GM23338 (cell line): ENCODE results near the gene MPL. TPM values are rescaled to one million over a fixed set of nuclear protein-coding genes. Genes with fewer than 3 reads are reported as not detected.

Experiments used
- ATAC-seq: fragments of 200-7000 bp; cut with Tn5 transposase; 3 replicates; pipeline ENCODE4 v1.9.1; 2020
- DNase-seq: peaks from one replicate; pipeline ENCODE4 v3.0.0-alpha.2; 2015; ENCODE audit warnings: low spot score
- H2AFZ ChIP-seq: fragments of 200-600 bp; sonication (generic); 2 replicates; pipeline ENCODE4 v1.8.0; 2016; ENCODE audit warnings: antibody characterized with exemption, mild to moderate bottlenecking, moderate library complexity
- H3F3A ChIP-seq: fragments of 200-600 bp; sonication (generic); replicated peaks from 2 replicates; pipeline ENCODE4 v1.8.0; 2017; ENCODE audit warnings: antibody characterized with exemption, mixed run types, low read depth
- H3K27ac ChIP-seq: fragments of 200-600 bp; sonication (generic); 2 replicates; pipeline ENCODE4 v1.6.1; 2016; ENCODE audit warnings: low read depth
- H3K27me3 ChIP-seq: fragments of 200-600 bp; sonication (generic); 2 replicates; pipeline ENCODE4 v1.8.0; 2016; ENCODE audit warnings: mild to moderate bottlenecking, mixed run types, moderate library complexity; ENCODE audit not compliant: insufficient read depth
- H3K36me3 ChIP-seq: fragments of 200-600 bp; sonication (generic); 2 replicates; pipeline ENCODE4 v1.8.0; 2016; ENCODE audit warnings: mild to moderate bottlenecking; ENCODE audit not compliant: insufficient read depth
- H3K4me1 ChIP-seq: fragments of 200-600 bp; sonication (generic); 2 replicates; pipeline ENCODE4 v1.8.0; 2016; ENCODE audit warnings: mild to moderate bottlenecking, moderate library complexity; ENCODE audit not compliant: insufficient read depth
- H3K4me2 ChIP-seq: fragments of 200-600 bp; sonication (generic); 2 replicates; pipeline ENCODE4 v1.7.1; 2017; ENCODE audit warnings: mixed run types
- H3K4me3 ChIP-seq: fragments of 200-600 bp; sonication (generic); 2 replicates; pipeline ENCODE4 v1.6.1; 2016; ENCODE audit warnings: mixed run types
- H3K79me2 ChIP-seq: fragments of 200-600 bp; sonication (generic); replicated peaks from 2 replicates; pipeline ENCODE4 v1.8.0; 2017; ENCODE audit warnings: mild to moderate bottlenecking; ENCODE audit not compliant: insufficient read depth
- H3K9me2 ChIP-seq: fragments of 200-600 bp; sonication (generic); 2 replicates; pipeline ENCODE4 v1.8.0; 2017; ENCODE audit not compliant: insufficient read depth
- H4K20me1 ChIP-seq: fragments of 200-600 bp; sonication (generic); replicated peaks from 2 replicates; pipeline ENCODE4 v1.8.0; 2017; ENCODE audit warnings: mild to moderate bottlenecking; ENCODE audit not compliant: insufficient read depth
- H3K27ac Mint-ChIP-seq: 2 replicates; pipeline ENCODE4 v1.8.0; 2020; ENCODE audit warnings: inconsistent platforms, mild to moderate bottlenecking, moderate library complexity, mixed read lengths
- H3K27me3 Mint-ChIP-seq: 3 replicates; pipeline ENCODE4 v1.8.0; 2022; ENCODE audit warnings: low read depth, mild to moderate bottlenecking, moderate library complexity, mixed read lengths, inconsistent platforms; ENCODE audit not compliant: insufficient read depth, poor library complexity
- H3K36me3 Mint-ChIP-seq: 3 replicates; pipeline ENCODE4 v1.8.0; 2021; ENCODE audit warnings: low read depth, mild to moderate bottlenecking, inconsistent platforms, moderate library complexity, mixed read lengths
- H3K4me1 Mint-ChIP-seq: 3 replicates; pipeline ENCODE4 v1.8.0; 2020; ENCODE audit warnings: mild to moderate bottlenecking, inconsistent platforms, mixed read lengths
- H3K4me3 Mint-ChIP-seq: 3 replicates; pipeline ENCODE4 v1.8.0; 2021; ENCODE audit warnings: moderate library complexity, mild to moderate bottlenecking, inconsistent platforms, mixed read lengths
- H3K9me3 Mint-ChIP-seq: 3 replicates; pipeline ENCODE4 v1.8.0; 2020; ENCODE audit warnings: moderate library complexity, mild to moderate bottlenecking, inconsistent platforms, mixed read lengths
- CREB1 ChIP-seq: fragments of 250-450 bp; sonication (Bioruptor Pico); IDR thresholded peaks from 2 replicates; pipeline ENCODE4 v1.5.0; 2020; ENCODE audit warnings: low read depth, mild to moderate bottlenecking, moderate library complexity
- EZH2 ChIP-seq: fragments of 200-600 bp; sonication (generic); IDR thresholded peaks from one replicate; pipeline ENCODE4 v1.8.0; 2017; ENCODE audit warnings: antibody characterized with exemption, mild to moderate bottlenecking, low read depth; ENCODE audit not compliant: unreplicated experiment
- EZH2phosphoT487 ChIP-seq: fragments of 200-600 bp; sonication (generic); IDR thresholded peaks from one replicate; pipeline ENCODE4 v1.8.1; 2018; ENCODE audit warnings: antibody characterized with exemption; ENCODE audit not compliant: unreplicated experiment
- JUNB ChIP-seq: IDR thresholded peaks from one replicate; pipeline ENCODE4 v1.6.1; 2016; ENCODE audit warnings: antibody characterized with exemption; ENCODE audit not compliant: unreplicated experiment
- NANOG ChIP-seq: IDR thresholded peaks from 2 replicates; pipeline ENCODE4 v1.6.1; 2016; ENCODE audit warnings: antibody characterized with exemption, borderline replicate concordance
- POLR2AphosphoS5 ChIP-seq: IDR thresholded peaks from 2 replicates; pipeline ENCODE4 v1.6.1; 2016; ENCODE audit warnings: antibody characterized with exemption, low read depth
- REST ChIP-seq: IDR thresholded peaks from one replicate; pipeline ENCODE4 v1.6.1; 2018; ENCODE audit warnings: antibody characterized with exemption; ENCODE audit not compliant: unreplicated experiment
- STAT1 ChIP-seq: IDR thresholded peaks from one replicate; pipeline ENCODE4 v1.6.1; 2016; ENCODE audit warnings: antibody characterized with exemption; ENCODE audit not compliant: unreplicated experiment
- ZNF114 ChIP-seq: fragments of 250-450 bp; sonication (Bioruptor Pico); IDR thresholded peaks from 2 replicates; pipeline ENCODE4 v1.5.0; 2020; ENCODE audit warnings: mild to moderate bottlenecking, moderate library complexity
- ZNF331 ChIP-seq: fragments of 250-450 bp; sonication (Bioruptor Pico); IDR thresholded peaks from 2 replicates; pipeline ENCODE4 v1.5.0; 2020; ENCODE audit warnings: low read depth, mild to moderate bottlenecking, moderate library complexity
- polyA plus RNA-seq: library from polyadenylated mRNA; unstranded; fragments of >200 nt; fragmentation: Nextera tagmentation; extraction: Ambion mirVana; gene quantifications from 2 replicates; pipeline ENCODE4 v1.2.1, GENCODE V29; 2016
- total RNA-seq: library from RNA; depleted of rRNA; stranded (reverse); fragments of >200 nt; shearing (Covaris generic); gene quantifications from 2 replicates; pipeline ENCODE4 v1.2.3, GENCODE V29; 2014
- TF ChIP-seq, protein P1 (sequence below): fragments of 250-450 bp; sonication (Bioruptor Pico); IDR thresholded peaks from 2 replicates; pipeline ENCODE4 v1.5.0; 2020; ENCODE audit warnings: mild to moderate bottlenecking, moderate library complexity
- TF ChIP-seq, protein P2 (sequence below): IDR thresholded peaks from 2 replicates; pipeline ENCODE4 v1.6.1; 2016; ENCODE audit warnings: antibody characterized with exemption

Gene MPL
- total and polyA plus RNA-seq, 2 experiments from 2014 or later = not detected

DNA sequence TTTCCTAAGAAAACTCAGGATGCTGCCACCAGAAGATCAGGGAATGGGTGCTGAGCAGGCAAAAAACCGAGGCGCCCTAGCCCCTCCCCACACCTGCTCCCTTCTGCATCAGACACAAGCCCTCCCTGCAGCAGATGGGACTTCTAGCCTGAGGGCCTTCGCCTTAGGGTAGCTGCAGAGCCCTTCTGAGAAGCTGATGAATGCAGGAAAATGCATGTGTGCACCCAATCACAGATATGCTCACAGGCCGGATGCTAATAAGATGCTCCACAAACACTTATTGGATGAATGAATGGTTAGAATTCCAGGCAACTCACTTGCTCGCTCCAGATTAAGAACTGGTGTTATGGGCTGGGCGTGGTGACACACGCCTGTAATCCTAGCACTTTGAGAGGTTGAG, 45.4 kb upstream of the MPL start (continued):
- TF ChIP-seq, protein P1, sequence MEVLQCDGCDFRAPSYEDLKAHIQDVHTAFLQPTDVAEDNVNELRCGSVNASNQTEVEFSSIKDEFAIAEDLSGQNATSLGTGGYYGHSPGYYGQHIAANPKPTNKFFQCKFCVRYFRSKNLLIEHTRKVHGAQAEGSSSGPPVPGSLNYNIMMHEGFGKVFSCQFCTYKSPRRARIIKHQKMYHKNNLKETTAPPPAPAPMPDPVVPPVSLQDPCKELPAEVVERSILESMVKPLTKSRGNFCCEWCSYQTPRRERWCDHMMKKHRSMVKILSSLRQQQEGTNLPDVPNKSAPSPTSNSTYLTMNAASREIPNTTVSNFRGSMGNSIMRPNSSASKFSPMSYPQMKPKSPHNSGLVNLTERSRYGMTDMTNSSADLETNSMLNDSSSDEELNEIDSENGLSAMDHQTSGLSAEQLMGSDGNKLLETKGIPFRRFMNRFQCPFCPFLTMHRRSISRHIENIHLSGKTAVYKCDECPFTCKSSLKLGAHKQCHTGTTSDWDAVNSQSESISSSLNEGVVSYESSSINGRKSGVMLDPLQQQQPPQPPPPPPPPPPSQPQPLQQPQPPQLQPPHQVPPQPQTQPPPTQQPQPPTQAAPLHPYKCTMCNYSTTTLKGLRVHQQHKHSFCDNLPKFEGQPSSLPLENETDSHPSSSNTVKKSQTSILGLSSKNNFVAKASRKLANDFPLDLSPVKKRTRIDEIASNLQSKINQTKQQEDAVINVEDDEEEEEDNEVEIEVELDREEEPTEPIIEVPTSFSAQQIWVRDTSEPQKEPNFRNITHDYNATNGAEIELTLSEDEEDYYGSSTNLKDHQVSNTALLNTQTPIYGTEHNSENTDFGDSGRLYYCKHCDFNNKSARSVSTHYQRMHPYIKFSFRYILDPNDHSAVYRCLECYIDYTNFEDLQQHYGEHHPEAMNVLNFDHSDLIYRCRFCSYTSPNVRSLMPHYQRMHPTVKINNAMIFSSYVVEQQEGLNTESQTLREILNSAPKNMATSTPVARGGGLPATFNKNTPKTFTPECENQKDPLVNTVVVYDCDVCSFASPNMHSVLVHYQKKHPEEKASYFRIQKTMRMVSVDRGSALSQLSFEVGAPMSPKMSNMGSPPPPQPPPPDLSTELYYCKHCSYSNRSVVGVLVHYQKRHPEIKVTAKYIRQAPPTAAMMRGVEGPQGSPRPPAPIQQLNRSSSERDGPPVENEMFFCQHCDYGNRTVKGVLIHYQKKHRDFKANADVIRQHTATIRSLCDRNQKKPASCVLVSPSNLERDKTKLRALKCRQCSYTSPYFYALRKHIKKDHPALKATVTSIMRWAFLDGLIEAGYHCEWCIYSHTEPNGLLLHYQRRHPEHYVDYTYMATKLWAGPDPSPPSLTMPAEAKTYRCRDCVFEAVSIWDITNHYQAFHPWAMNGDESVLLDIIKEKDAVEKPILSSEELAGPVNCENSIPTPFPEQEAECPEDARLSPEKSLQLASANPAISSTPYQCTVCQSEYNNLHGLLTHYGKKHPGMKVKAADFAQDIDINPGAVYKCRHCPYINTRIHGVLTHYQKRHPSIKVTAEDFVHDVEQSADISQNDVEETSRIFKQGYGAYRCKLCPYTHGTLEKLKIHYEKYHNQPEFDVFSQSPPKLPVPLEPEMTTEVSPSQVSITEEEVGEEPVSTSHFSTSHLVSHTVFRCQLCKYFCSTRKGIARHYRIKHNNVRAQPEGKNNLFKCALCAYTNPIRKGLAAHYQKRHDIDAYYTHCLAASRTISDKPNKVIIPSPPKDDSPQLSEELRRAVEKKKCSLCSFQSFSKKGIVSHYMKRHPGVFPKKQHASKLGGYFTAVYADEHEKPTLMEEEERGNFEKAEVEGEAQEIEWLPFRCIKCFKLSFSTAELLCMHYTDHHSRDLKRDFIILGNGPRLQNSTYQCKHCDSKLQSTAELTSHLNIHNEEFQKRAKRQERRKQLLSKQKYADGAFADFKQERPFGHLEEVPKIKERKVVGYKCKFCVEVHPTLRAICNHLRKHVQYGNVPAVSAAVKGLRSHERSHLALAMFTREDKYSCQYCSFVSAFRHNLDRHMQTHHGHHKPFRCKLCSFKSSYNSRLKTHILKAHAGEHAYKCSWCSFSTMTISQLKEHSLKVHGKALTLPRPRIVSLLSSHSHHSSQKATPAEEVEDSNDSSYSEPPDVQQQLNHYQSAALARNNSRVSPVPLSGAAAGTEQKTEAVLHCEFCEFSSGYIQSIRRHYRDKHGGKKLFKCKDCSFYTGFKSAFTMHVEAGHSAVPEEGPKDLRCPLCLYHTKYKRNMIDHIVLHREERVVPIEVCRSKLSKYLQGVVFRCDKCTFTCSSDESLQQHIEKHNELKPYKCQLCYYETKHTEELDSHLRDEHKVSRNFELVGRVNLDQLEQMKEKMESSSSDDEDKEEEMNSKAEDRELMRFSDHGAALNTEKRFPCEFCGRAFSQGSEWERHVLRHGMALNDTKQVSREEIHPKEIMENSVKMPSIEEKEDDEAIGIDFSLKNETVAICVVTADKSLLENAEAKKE = no peak
- no peak for TF ChIP-seq JUNB
- no peak for TF ChIP-seq EZH2
- TF ChIP-seq ZNF114 = no peak
- TF ChIP-seq NANOG = no peak
- no peak for TF ChIP-seq EZH2phosphoT487
- TF ChIP-seq STAT1 = no peak
- TF ChIP-seq, protein P2, sequence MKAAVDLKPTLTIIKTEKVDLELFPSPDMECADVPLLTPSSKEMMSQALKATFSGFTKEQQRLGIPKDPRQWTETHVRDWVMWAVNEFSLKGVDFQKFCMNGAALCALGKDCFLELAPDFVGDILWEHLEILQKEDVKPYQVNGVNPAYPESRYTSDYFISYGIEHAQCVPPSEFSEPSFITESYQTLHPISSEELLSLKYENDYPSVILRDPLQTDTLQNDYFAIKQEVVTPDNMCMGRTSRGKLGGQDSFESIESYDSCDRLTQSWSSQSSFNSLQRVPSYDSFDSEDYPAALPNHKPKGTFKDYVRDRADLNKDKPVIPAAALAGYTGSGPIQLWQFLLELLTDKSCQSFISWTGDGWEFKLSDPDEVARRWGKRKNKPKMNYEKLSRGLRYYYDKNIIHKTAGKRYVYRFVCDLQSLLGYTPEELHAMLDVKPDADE = no peak

DNA sequence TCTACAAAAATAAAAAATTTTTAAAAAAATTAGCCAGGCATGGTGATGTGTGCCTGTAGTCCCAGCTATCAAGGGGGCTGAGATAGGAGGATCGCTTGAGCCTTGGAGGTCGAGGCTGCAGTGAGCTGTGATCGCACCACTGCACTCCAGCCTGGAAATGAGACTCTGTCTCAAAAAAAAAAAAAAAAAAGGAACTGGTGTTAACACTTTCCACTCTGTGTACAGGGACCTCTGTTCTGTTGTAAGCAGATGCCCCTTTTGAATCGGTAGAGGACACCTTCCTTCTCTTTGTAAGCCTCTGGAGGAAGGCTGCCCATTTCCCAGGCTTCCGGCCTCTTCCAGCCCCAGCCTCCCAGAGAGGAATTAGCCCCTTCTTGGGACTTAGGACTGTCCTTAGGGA, 44.9 kb upstream of the MPL start:
- Mint-ChIP-seq H3K4me1 (peaks cover 28% of the 10 kb centered on the region), H3K27ac (no peak overlapping the region)
- no peak for DNase-seq
- TF ChIP-seq JUNB (no peak), POLR2AphosphoS5 (no peak), ZNF331 (CRISPR knock-in tag) (no peak), NANOG (no peak), EZH2 (no peak), STAT1 (no peak), EZH2phosphoT487 (no peak), CREB1 (CRISPR knock-in tag) (no peak), ZNF114 (no peak), REST (no peak)
- TF ChIP-seq, protein P2 = no peak

More for the DNA sequence above, 44.9 kb upstream of the MPL start:
- peaks cover 6% of the 10 kb centered on the region; the same call in 1 of the 2 replicates for H3K9me2 ChIP-seq
- peaks cover 30% of the 10 kb centered on the region for H3K4me1 ChIP-seq
- H3K27me3 Mint-ChIP-seq = peaks cover 6% of the 10 kb centered on the region
- H3K79me2 ChIP-seq = no peaks in the 10 kb centered on the region
- H3K36me3 Mint-ChIP-seq = no peaks in the 10 kb centered on the region
- no peaks in the 10 kb centered on the region for H3K9me3 Mint-ChIP-seq
- H3K27ac ChIP-seq = no peak overlapping the region
- H3K4me3 Mint-ChIP-seq = no peak overlapping the region
- ATAC-seq = no peak
- no peak overlapping the region for H2AFZ ChIP-seq
- no peaks in the 10 kb centered on the region for H4K20me1 ChIP-seq
- H3F3A ChIP-seq = no peaks in the 10 kb centered on the region
- H3K4me3 ChIP-seq = no peak overlapping the region
- no peaks in the 10 kb centered on the region for H3K36me3 ChIP-seq
- no peak overlapping the region for H3K4me2 ChIP-seq
- H3K27me3 ChIP-seq = no peaks in the 10 kb centered on the region
